Naive thymus-derived CD4-positive, alpha-beta T cell (primary cell): ENCODE data around the gene ABHD17C. TPM values are rescaled to one million over a fixed set of nuclear protein-coding genes. Genes with fewer than 3 reads are reported as not detected.

Experiments used
- ATAC-seq: fragments of 150-1000 bp; cut with Tn5 transposase; 2 replicates; pipeline ENCODE4 v1.10.0; 2021; ENCODE audit warnings: mild to moderate bottlenecking, moderate library complexity
- CTCF ChIA-PET: fragments of 350-600 bp; sonication (Branson Sonifier 250); formaldehyde crosslinking; loops from one replicate; lab custom pipeline; 2021; ENCODE audit warnings: antibody characterized with exemption; lab: Charles Lee
- POLR2A ChIA-PET: fragments of 350-600 bp; sonication (Branson Sonifier 250); formaldehyde crosslinking; loops from one replicate; lab custom pipeline; 2021; ENCODE audit warnings: antibody characterized with exemption, inconsistent platforms; lab: Charles Lee
- DNase-seq, 9 donors: peaks; one replicate each; pipeline versions ENCODE4 v3.0.0 to v3.0.0-alpha.2; 2020 to 2022; ENCODE audit warnings: mixed read lengths in 1 of 9
- H3K27ac ChIP-seq: one replicate; pipeline ENCODE4 v1.7.0; 2013; ENCODE audit warnings: mild to moderate bottlenecking, low read depth, low read length, moderate library complexity
- H3K27me3 ChIP-seq, 2 donors: one replicate each; pipeline ENCODE4 v1.7.0; 2013; ENCODE audit warnings: low read length in 2 of 2, mild to moderate bottlenecking in 2 of 2, moderate library complexity in 2 of 2; ENCODE audit not compliant: control insufficient read depth in 2 of 2, insufficient read depth in 2 of 2
- H3K36me3 ChIP-seq, 3 experiments: 1 replicate in 2 of 3; 2 replicates in 1 of 3; pipeline ENCODE4 v1.7.0; 2013; ENCODE audit warnings: low read length in 3 of 3, mild to moderate bottlenecking in 3 of 3, moderate library complexity in 1 of 3; ENCODE audit not compliant: insufficient read depth in 3 of 3, control insufficient read depth in 2 of 3
- H3K4me1 ChIP-seq, 2 donors: one replicate each; pipeline ENCODE4 v1.7.0; 2013; ENCODE audit warnings: low read length in 2 of 2, mild to moderate bottlenecking in 2 of 2, moderate library complexity in 1 of 2; ENCODE audit not compliant: control insufficient read depth in 2 of 2, insufficient read depth in 2 of 2
- H3K4me3 ChIP-seq: 2 replicates; pipeline ENCODE4 v1.7.0; 2013; ENCODE audit warnings: mild to moderate bottlenecking, low read length
- H3K9me3 ChIP-seq, 3 experiments: 1 replicate in 2 of 3; 2 replicates in 1 of 3; pipeline ENCODE4 v1.7.0; 2013; ENCODE audit warnings: low read length in 3 of 3; ENCODE audit not compliant: control insufficient read depth in 2 of 3
- H3K27ac Mint-ChIP-seq, 9 donors: one replicate each; pipeline ENCODE4 v1.8.0; 2020 to 2022; ENCODE audit warnings: mixed read lengths in 9 of 9, mild to moderate bottlenecking in 8 of 9, moderate library complexity in 5 of 9, inconsistent platforms in 2 of 9
- H3K27me3 Mint-ChIP-seq, 5 donors: one replicate each; pipeline ENCODE4 v1.8.0; 2021 to 2022; ENCODE audit warnings: mixed read lengths in 5 of 5, mild to moderate bottlenecking in 1 of 5
- H3K36me3 Mint-ChIP-seq, 5 donors: one replicate each; pipeline ENCODE4 v1.8.0; 2020 to 2022; ENCODE audit warnings: mixed read lengths in 5 of 5, mild to moderate bottlenecking in 3 of 5, inconsistent platforms in 1 of 5
- H3K4me1 Mint-ChIP-seq, 7 donors: one replicate each; pipeline ENCODE4 v1.8.0; 2020 to 2022; ENCODE audit warnings: mixed read lengths in 7 of 7, mild to moderate bottlenecking in 3 of 7, inconsistent platforms in 1 of 7
- H3K4me3 Mint-ChIP-seq, 10 donors: one replicate each; pipeline ENCODE4 v1.8.0; 2020 to 2022; ENCODE audit warnings: mild to moderate bottlenecking in 10 of 10, mixed read lengths in 10 of 10, moderate library complexity in 6 of 10, inconsistent platforms in 2 of 10
- H3K9me3 Mint-ChIP-seq, 11 donors: one replicate each; pipeline ENCODE4 v1.8.0; 2020 to 2022; ENCODE audit warnings: mixed read lengths in 11 of 11, mild to moderate bottlenecking in 4 of 11, inconsistent platforms in 1 of 11, moderate library complexity in 1 of 11
- intact Hi-C, 2 donors: fragments of 100-400 bp; cut with micrococcal nuclease; formaldehyde crosslinking; loops; one replicate each; pipeline ENCODE4 v1.15.1; 2023
- polyA plus RNA-seq, 2 donors: library from polyadenylated mRNA; unstranded; fragments of 300-500 nt; fragmentation: Illumina TruSeq; gene quantifications; one replicate each; pipeline ENCODE4 v1.2.3, GENCODE V29; 2021
- total RNA-seq, 6 experiments: library from RNA in 5 of 6; stranded (reverse) in 5 of 6; gene quantifications; 1 replicate in 5 of 6; 2 replicates in 1 of 6; pipeline ENCODE4 v1.2.3 and lab custom pipeline; 2021 to 2026

ABHD17C gene
- total and polyA plus RNA-seq, 7 experiments from 2014 or later = 0.26 to 2.8 (median 1.8) TPM

GRCh38 chr15:80783260-80783659, 88.2 kb downstream of the ABHD17C start:
- POLR2A ChIA-PET = interaction anchor here (0.9 kb wide), 1 partner anchor 10 kb away, joined by 4 read pairs; no protein-coding TSS in a partner anchor
- H3K4me1 Mint-ChIP-seq = peaks cover 14 to 25% (median 17%) of the 10 kb centered on the region in 7 donors
- no peak overlapping the region for H3K27ac Mint-ChIP-seq
- H3K4me1 ChIP-seq = no peaks in the 10 kb centered on the region
- CTCF ChIA-PET = no interaction called here
- intact Hi-C loops = no loop called here
- no peaks in the 10 kb centered on the region for H3K36me3 Mint-ChIP-seq
- DNase-seq = no peak
- H3K4me3 Mint-ChIP-seq = no peak overlapping the region
- no peaks in the 10 kb centered on the region for H3K9me3 Mint-ChIP-seq
- peaks cover 3 to 9% of the 10 kb centered on the region in 2 donors for H3K27me3 ChIP-seq
- no peak overlapping the region for H3K4me3 ChIP-seq
- no peak overlapping the region for H3K27ac ChIP-seq
- H3K27me3 Mint-ChIP-seq = peaks cover 11 to 56% (median 26%) of the 10 kb centered on the region in 5 donors
- no peak for ATAC-seq
- no peaks in the 10 kb centered on the region for H3K36me3 ChIP-seq
- H3K9me3 ChIP-seq = no peaks in the 10 kb centered on the region

DNA sequence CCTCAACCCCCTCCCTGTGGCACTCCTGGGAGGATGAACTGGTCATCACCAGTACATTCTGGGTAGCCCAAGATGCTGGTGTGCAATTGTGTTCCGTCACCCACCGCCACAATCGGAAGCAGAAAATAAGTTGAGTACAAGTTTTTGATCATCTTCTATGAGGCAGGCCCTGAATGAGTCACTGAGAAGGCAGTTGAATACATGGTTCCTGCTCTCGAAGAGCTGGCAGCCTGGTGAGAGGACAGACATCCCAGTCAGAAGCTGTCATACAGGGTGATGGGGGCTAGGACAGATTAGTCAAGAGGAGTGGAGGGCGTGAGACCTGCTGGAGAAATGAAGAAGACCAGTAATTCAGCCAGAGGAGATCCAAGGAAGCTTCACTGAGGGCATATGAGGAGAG, 90.2 kb downstream of the ABHD17C start:
- Histone ChIP-seq H3K4me3 (no peak overlapping the region), H3K27me3 (peaks cover 0 to 1% of the 10 kb centered on the region in 2 donors), H3K9me3 (no peaks in the 10 kb centered on the region), H3K36me3 (no peaks in the 10 kb centered on the region), H3K4me1 (no peaks in the 10 kb centered on the region), H3K27ac (no peak overlapping the region)
- Mint-ChIP-seq H3K4me3 (no peak overlapping the region), H3K9me3 (no peaks in the 10 kb centered on the region), H3K36me3 (no peaks in the 10 kb centered on the region), H3K4me1 (peaks cover 7 to 17% (median 9%) of the 10 kb centered on the region in 7 donors), H3K27me3 (peaks cover 9 to 48% (median 25%) of the 10 kb centered on the region in 5 donors), H3K27ac (no peak overlapping the region)
- ChIA-PET POLR2A (no interaction called here), CTCF (interaction anchor here (0.6 to 1.0 kb wide), 2 partner anchors 9 to 172 kb away, joined by 3 to 5 read pairs; no protein-coding TSS in a partner anchor)
- DNase-seq (no peak), ATAC-seq (no peak)
- intact Hi-C loops = no loop called here

DNA sequence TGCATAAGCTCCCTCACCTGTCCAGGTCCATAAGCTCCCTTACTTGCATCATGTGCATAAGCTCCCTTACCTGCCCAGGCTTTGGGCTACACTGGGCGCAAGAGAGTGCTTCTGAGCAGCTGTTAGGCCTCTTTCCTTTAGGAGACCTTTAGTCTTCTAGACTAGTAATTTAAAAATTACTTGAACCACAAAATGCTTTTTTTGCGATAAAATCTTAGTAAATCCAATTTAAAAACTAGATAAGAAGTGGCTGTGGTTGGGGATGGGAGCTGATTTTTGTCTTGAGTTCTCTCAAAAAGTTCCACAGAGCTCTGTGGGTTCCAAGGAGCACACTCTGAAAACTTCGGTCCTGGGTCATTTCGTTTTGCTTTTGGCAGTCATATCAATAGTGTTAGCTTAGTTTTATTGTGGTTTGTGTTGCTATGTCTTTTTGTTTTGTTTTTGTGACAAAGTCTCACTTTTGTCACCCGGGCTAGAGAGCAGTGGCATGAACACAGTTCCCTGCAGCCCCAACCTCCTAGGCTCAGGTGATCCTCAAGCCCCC, 90.8 kb downstream of the ABHD17C start:
- no peak overlapping the region for H3K27ac ChIP-seq
- Mint-ChIP-seq H3K27me3 (peaks cover 14 to 48% (median 19%) of the 10 kb centered on the region in 5 donors), H3K4me1 (peaks cover 7 to 17% (median 9%) of the 10 kb centered on the region in 7 donors), H3K27ac (no peak overlapping the region), H3K36me3 (no peaks in the 10 kb centered on the region), H3K9me3 (no peaks in the 10 kb centered on the region), H3K4me3 (no peak overlapping the region)
- H3K36me3 ChIP-seq = no peaks in the 10 kb centered on the region
- ChIA-PET CTCF (interaction anchor here (1.0 kb wide), 1 partner anchor 10 kb away, joined by 5 read pairs; no protein-coding TSS in a partner anchor), POLR2A (no interaction called here)
- intact Hi-C loops = no loop called here
- no peak overlapping the region for H3K4me3 ChIP-seq
- no peak for DNase-seq
- H3K4me1 ChIP-seq = no peaks in the 10 kb centered on the region
- peaks cover 0 to 3% of the 10 kb centered on the region in 2 donors for H3K27me3 ChIP-seq
- no peak for ATAC-seq
- no peaks in the 10 kb centered on the region for H3K9me3 ChIP-seq

- H3K4me3 ChIP-seq = no peak overlapping the region
- Mint-ChIP-seq H3K36me3 (no peaks in the 10 kb centered on the region), H3K27ac (no peak overlapping the region), H3K9me3 (no peaks in the 10 kb centered on the region), H3K4me1 (peaks cover 7 to 17% (median 9%) of the 10 kb centered on the region in 7 donors), H3K27me3 (peaks cover 8 to 39% (median 20%) of the 10 kb centered on the region in 5 donors), H3K4me3 (no peak overlapping the region)
- peaks cover 0 to 3% of the 10 kb centered on the region in 2 donors for H3K27me3 ChIP-seq
- ATAC-seq (no peak), DNase-seq (no peak)
- H3K36me3 ChIP-seq = no peaks in the 10 kb centered on the region
- H3K9me3 ChIP-seq = no peaks in the 10 kb centered on the region
- POLR2A ChIA-PET = no interaction called here
- CTCF ChIA-PET = no interaction called here
- H3K4me1 ChIP-seq = no peaks in the 10 kb centered on the region
- intact Hi-C loops = no loop called here
- no peak overlapping the region for H3K27ac ChIP-seq
Measured at GRCh38 chr15:80787316-80787715, 92.2 kb downstream of the ABHD17C start.

DNA sequence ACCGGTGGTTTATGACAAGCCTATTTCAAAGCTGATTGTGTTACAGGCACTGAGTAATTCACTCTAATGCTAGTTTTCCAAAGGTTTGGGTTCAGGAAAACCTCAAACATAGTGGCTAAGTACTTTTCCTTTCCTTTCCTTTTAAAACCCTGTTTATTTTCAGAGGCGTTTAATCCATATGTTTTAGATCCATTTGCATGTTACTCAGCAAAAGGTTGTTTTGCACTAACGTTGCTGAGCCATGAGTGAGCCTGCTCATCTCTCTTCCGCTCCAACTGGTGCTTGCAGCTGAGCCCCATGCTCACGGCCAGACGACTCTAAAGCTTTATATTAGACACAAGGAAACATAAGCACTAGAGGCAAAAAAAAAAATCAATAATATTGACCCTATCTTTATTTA, 93.4 kb downstream of the ABHD17C start:
- ChIA-PET CTCF (no interaction called here), POLR2A (no interaction called here)
- Mint-ChIP-seq H3K27ac (no peak overlapping the region), H3K9me3 (no peaks in the 10 kb centered on the region), H3K36me3 (no peaks in the 10 kb centered on the region), H3K27me3 (peaks cover 8 to 38% (median 21%) of the 10 kb centered on the region in 5 donors), H3K4me1 (peaks cover 2 to 7% (median 4%) of the 10 kb centered on the region in 7 donors), H3K4me3 (no peak overlapping the region)
- Histone ChIP-seq H3K36me3 (no peaks in the 10 kb centered on the region), H3K4me1 (no peaks in the 10 kb centered on the region), H3K27ac (no peak overlapping the region), H3K4me3 (no peak overlapping the region), H3K27me3 (peaks cover 0 to 3% of the 10 kb centered on the region in 2 donors), H3K9me3 (no peaks in the 10 kb centered on the region)
- ATAC-seq = no peak
- DNase-seq = no peak
- intact Hi-C loops = no loop called here

DNA sequence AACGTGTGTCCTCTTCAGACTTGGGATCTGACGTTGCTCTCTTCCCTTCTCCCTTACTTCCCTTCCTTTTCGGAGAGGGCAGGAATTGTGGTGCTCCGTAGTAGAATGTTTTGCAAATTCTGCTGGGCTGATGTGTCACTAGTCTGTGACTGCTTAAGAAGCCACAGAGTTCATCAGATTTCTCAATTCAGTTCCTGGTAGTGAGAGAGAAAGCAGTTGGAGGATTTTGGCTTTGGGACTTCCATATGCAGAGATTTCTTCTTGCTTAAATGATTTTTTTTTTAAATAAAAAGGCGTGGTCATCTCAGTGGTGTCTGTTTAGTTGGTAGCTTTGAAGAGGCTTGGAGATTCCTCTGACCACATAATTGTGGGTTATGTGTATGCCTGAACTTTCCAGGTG, 94.2 kb downstream of the ABHD17C start:
- ATAC-seq (peak; percentile 36), DNase-seq (no peak)
- no peaks in the 10 kb centered on the region for H3K4me1 ChIP-seq
- H3K27ac ChIP-seq = no peak overlapping the region
- H3K4me1 Mint-ChIP-seq = peaks cover 0 to 2% (median 0%) of the 10 kb centered on the region in 7 donors
- H3K4me3 ChIP-seq = no peak overlapping the region
- peaks cover 8 to 31% (median 21%) of the 10 kb centered on the region in 5 donors for H3K27me3 Mint-ChIP-seq
- H3K9me3 Mint-ChIP-seq = no peaks in the 10 kb centered on the region
- intact Hi-C loops = no loop called here
- no peak overlapping the region for H3K4me3 Mint-ChIP-seq
- no peak overlapping the region for H3K27ac Mint-ChIP-seq
- POLR2A ChIA-PET = no interaction called here
- no peaks in the 10 kb centered on the region for H3K36me3 ChIP-seq
- CTCF ChIA-PET = no interaction called here
- peaks cover 0 to 3% of the 10 kb centered on the region in 2 donors for H3K27me3 ChIP-seq
- H3K36me3 Mint-ChIP-seq = no peaks in the 10 kb centered on the region
- H3K9me3 ChIP-seq = no peaks in the 10 kb centered on the region

- DNase-seq = no peak
- Mint-ChIP-seq H3K4me3 (no peak overlapping the region), H3K27me3 (peaks cover 13 to 32% (median 23%) of the 10 kb centered on the region in 5 donors), H3K27ac (no peak overlapping the region), H3K36me3 (no peaks in the 10 kb centered on the region), H3K9me3 (no peaks in the 10 kb centered on the region), H3K4me1 (peaks cover 0 to 2% (median 0%) of the 10 kb centered on the region in 7 donors)
- ChIA-PET POLR2A (no interaction called here), CTCF (no interaction called here)
- Histone ChIP-seq H3K4me3 (no peak overlapping the region), H3K36me3 (no peaks in the 10 kb centered on the region), H3K9me3 (no peaks in the 10 kb centered on the region), H3K27ac (no peak overlapping the region), H3K27me3 (peaks cover 0 to 3% of the 10 kb centered on the region in 2 donors), H3K4me1 (no peaks in the 10 kb centered on the region)
- no peak for ATAC-seq
- intact Hi-C loops = no loop called here
Measured at GRCh38 chr15:80789796-80790195, 94.7 kb downstream of the ABHD17C start.
